WERI-Rb-1 (cell line): Measurements from ENCODE around the gene PRSS2.

ENCODE experiments used
- DNase-seq: peaks from one replicate; pipeline ENCODE4 v3.0.0-alpha.2; 2020
- H3K27ac ChIP-seq: fragments of 250-450 bp; sonication (Bioruptor Pico); 2 replicates; pipeline ENCODE4 v1.5.1; 2020; ENCODE audit warnings: mild to moderate bottlenecking, moderate library complexity
- H3K27me3 ChIP-seq: fragments of 250-450 bp; sonication (Bioruptor Pico); 2 replicates; pipeline ENCODE4 v1.5.1; 2021; ENCODE audit warnings: mild to moderate bottlenecking, low read depth, moderate library complexity; ENCODE audit not compliant: insufficient read depth, severe bottlenecking
- H3K36me3 ChIP-seq: fragments of 250-450 bp; sonication (Bioruptor Pico); 2 replicates; pipeline ENCODE4 v1.5.1; 2020; ENCODE audit warnings: mild to moderate bottlenecking, moderate library complexity
- H3K4me3 ChIP-seq: 2 replicates; pipeline ENCODE4 v1.5.1; 2011; ENCODE audit warnings: low read depth, mild to moderate bottlenecking, control low read depth, low read length
- H3K9me3 ChIP-seq: fragments of 250-450 bp; sonication (Bioruptor Pico); 2 replicates; pipeline ENCODE4 v1.5.1; 2021; ENCODE audit warnings: mild to moderate bottlenecking, moderate library complexity; ENCODE audit not compliant: severe bottlenecking
- CTCF ChIP-seq: IDR thresholded peaks from 2 replicates; pipeline ENCODE4 v1.5.1; 2011; ENCODE audit warnings: low read depth, mild to moderate bottlenecking, control low read depth, inconsistent platforms, low read length

Gene PRSS2

GRCh38 chr7:142795339-142795863, 24.6 kb downstream of the PRSS2 start:
- no peak for TF ChIP-seq CTCF
- Histone ChIP-seq H3K27me3 (no peaks in the 10 kb centered on the region), H3K9me3 (no peaks in the 10 kb centered on the region), H3K4me3 (no peak overlapping the region), H3K27ac (no peak overlapping the region), H3K36me3 (no peaks in the 10 kb centered on the region)
- no peak for DNase-seq

- H3K36me3 ChIP-seq: no peaks in the 10 kb centered on the region
- no peak for TF ChIP-seq CTCF
- DNase-seq: no peak
- no peaks in the 10 kb centered on the region for H3K9me3 ChIP-seq
- no peak overlapping the region for H3K4me3 ChIP-seq
- no peak overlapping the region for H3K27ac ChIP-seq
- no peaks in the 10 kb centered on the region for H3K27me3 ChIP-seq
These were observed 25.3 kb downstream of the PRSS2 start for GRCh38 chr7:142796001-142796500.

- Histone ChIP-seq H3K36me3 (no peaks in the 10 kb centered on the region), H3K9me3 (no peaks in the 10 kb centered on the region), H3K27me3 (no peaks in the 10 kb centered on the region), H3K4me3 (no peak overlapping the region), H3K27ac (no peak overlapping the region)
- no peak for TF ChIP-seq CTCF
- DNase-seq: no peak
These were observed 26.0 kb downstream of the PRSS2 start for GRCh38 chr7:142796501-142797390.

GRCh38 chr7:142797391-142798377, 26.9 kb downstream of the PRSS2 start:
- TF ChIP-seq CTCF: no peak
- DNase-seq: no peak
- no peaks in the 10 kb centered on the region for H3K9me3 ChIP-seq
- H3K36me3 ChIP-seq: no peaks in the 10 kb centered on the region
- H3K4me3 ChIP-seq: no peak overlapping the region
- no peaks in the 10 kb centered on the region for H3K27me3 ChIP-seq
- H3K27ac ChIP-seq: no peak overlapping the region

GRCh38 chr7:142798451-142799436, 28.0 kb downstream of the PRSS2 start:
- no peaks in the 10 kb centered on the region for H3K36me3 ChIP-seq
- no peak for TF ChIP-seq CTCF
- no peak overlapping the region for H3K27ac ChIP-seq
- no peaks in the 10 kb centered on the region for H3K27me3 ChIP-seq
- no peak for DNase-seq
- no peaks in the 10 kb centered on the region for H3K9me3 ChIP-seq
- no peak overlapping the region for H3K4me3 ChIP-seq
